ENCODE results near the gene MYZAP. TPM values are rescaled to one million over a fixed set of nuclear protein-coding genes. Genes with fewer than 3 reads are reported as not detected.
A peak's percentile ranks its signal among the peaks of the same experiment; 100 is the strongest.

The MYZAP gene, protein sequence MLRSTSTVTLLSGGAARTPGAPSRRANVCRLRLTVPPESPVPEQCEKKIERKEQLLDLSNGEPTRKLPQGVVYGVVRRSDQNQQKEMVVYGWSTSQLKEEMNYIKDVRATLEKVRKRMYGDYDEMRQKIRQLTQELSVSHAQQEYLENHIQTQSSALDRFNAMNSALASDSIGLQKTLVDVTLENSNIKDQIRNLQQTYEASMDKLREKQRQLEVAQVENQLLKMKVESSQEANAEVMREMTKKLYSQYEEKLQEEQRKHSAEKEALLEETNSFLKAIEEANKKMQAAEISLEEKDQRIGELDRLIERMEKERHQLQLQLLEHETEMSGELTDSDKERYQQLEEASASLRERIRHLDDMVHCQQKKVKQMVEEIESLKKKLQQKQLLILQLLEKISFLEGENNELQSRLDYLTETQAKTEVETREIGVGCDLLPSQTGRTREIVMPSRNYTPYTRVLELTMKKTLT
- total RNA-seq = 5.1 TPM

DNA sequence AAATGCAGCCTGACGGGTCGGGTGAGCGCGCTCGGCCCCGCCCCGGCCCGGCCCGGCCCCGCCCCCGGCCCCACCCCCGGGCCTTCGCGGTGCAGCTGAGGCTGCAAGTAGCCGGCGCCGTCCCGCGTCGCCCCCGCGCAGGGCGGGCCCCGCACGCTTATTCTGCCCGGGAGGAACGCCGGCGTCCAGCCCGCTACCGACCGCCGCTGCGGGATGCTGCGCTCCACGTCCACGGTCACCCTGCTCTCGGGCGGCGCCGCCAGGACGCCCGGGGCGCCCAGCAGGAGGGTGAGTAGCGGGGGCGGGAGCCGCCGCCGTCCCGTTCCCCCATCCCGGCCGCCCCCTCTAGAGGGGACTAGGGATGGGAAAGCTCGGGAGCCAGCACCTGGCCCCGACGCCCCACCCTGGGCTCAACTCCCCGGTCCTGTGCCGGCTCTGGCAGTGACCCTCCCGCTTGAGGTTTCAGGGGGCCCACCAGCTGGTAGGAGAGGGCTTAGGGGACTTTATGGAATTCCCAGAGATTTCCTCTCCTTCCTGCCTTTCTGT, at the start of gene MYZAP:
TSS of gene MYZAP (plus strand) at position 83 of the 546 bp plus-strand sequence. CDS start at position 214, 131 bp downstream.
- no peaks in the 10 kb centered on the region for H3K9me3 ChIP-seq (ENCODE audit: low read depth, low read length)
- H3K27me3 ChIP-seq (ENCODE audit: insufficient read depth, low read length) = peaks cover 19% of the 10 kb centered on the region
- H3K4me3 ChIP-seq (ENCODE audit: low read length) = peak within 1 kb of the TSS; percentile 20
- H3K4me1 ChIP-seq (ENCODE audit: insufficient read depth, low read length) = peaks cover 20% of the 10 kb centered on the region

DNA sequence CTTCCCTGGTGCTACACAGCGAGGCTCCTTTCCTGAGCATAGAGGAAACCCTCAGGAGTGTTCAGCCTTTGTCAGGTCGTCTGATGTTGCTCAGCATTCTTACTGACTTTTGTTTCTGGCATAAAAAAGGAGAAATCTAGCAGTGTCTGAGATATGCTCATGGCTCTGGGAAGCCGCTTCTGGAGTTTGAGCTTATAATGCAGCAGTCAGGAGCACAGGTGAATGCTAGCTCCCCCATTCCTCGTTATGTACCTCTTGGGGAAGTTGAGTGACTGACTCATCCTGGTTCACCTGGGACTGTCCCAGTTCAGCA, 49.2 kb upstream of the MYZAP start:
- no peaks in the 10 kb centered on the region for H3K9me3 ChIP-seq (ENCODE audit: low read depth, low read length)
- no peak overlapping the region for H3K4me3 ChIP-seq (ENCODE audit: low read length)
- H3K27me3 ChIP-seq (ENCODE audit: insufficient read depth, low read length) = no peaks in the 10 kb centered on the region
- no peaks in the 10 kb centered on the region for H3K4me1 ChIP-seq (ENCODE audit: insufficient read depth, low read length)

- no peaks in the 10 kb centered on the region for H3K9me3 ChIP-seq (ENCODE audit: low read depth, low read length)
- H3K4me1 ChIP-seq (ENCODE audit: insufficient read depth, low read length) = no peaks in the 10 kb centered on the region
- H3K4me3 ChIP-seq (ENCODE audit: low read length) = no peak overlapping the region
- H3K27me3 ChIP-seq (ENCODE audit: insufficient read depth, low read length) = no peaks in the 10 kb centered on the region
Measured at GRCh38 chr15:57544848-57545480, 46.7 kb upstream of the MYZAP start.

GRCh38 chr15:57545995-57546394, 45.7 kb upstream of the MYZAP start:
- Histone ChIP-seq H3K4me1 (ENCODE audit: insufficient read depth, low read length) (no peaks in the 10 kb centered on the region), H3K27me3 (ENCODE audit: insufficient read depth, low read length) (no peaks in the 10 kb centered on the region), H3K4me3 (ENCODE audit: low read length) (no peak overlapping the region), H3K9me3 (ENCODE audit: low read depth, low read length) (no peaks in the 10 kb centered on the region)

DNA sequence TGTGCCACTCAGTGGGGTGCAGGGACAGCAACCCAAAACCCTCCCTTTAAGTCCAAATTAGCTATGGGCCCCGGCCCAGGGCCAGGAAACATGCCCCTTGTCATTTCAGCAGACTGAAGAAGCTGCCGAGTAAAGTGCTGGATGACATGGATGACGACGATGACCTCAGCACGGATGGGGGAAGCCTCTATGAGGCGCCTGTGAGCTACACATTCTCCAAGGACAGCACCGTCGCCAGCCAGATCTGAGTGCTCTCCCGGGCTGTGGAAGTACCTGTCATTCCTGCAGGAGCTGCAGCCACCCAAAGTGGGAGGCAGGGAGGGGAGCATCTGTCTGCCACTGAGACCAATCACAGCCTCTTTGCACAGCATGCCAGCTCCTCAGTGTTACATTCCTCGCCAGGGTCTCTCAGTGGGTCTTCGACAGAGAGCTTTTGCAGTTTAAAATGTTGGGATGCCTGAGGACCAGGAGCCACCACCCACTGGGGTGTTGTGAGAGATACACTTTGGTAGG, 44.4 kb upstream of the MYZAP start:
- no peaks in the 10 kb centered on the region for H3K4me1 ChIP-seq (ENCODE audit: insufficient read depth, low read length)
- no peaks in the 10 kb centered on the region for H3K27me3 ChIP-seq (ENCODE audit: insufficient read depth, low read length)
- H3K4me3 ChIP-seq (ENCODE audit: low read length) = no peak overlapping the region
- H3K9me3 ChIP-seq (ENCODE audit: low read depth, low read length) = no peaks in the 10 kb centered on the region

DNA sequence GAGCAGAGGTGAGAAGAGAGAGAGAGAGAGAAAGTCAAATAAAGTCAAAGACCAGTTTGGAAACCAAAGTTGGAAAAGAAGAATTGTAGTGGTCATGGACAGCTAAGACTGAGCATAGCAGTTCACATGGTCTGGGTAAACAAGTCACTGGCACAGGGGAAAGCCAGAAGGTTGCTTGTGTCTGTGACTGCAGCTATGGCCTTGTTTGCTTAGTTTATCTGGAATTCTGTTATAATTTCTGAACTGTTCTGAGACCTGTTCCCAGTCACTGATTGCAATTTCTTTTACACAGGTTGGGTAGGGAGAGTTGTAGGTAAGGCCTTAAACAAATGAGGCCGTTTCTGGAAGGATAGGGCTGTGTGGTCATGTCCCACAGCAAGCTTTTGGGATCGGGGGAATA, 43.4 kb upstream of the MYZAP start:
- Histone ChIP-seq H3K4me3 (ENCODE audit: low read length) (no peak overlapping the region), H3K27me3 (ENCODE audit: insufficient read depth, low read length) (no peaks in the 10 kb centered on the region)

GRCh38 chr15:57548835-57549234, 42.9 kb upstream of the MYZAP start:
- Histone ChIP-seq H3K9me3 (ENCODE audit: low read depth, low read length) (no peaks in the 10 kb centered on the region), H3K4me3 (ENCODE audit: low read length) (no peak overlapping the region), H3K4me1 (ENCODE audit: insufficient read depth, low read length) (no peaks in the 10 kb centered on the region), H3K27me3 (ENCODE audit: insufficient read depth, low read length) (no peaks in the 10 kb centered on the region)

More for the DNA sequence above, 43.4 kb upstream of the MYZAP start:
- no peaks in the 10 kb centered on the region for H3K9me3 ChIP-seq (ENCODE audit: low read depth, low read length)
- H3K4me1 ChIP-seq (ENCODE audit: insufficient read depth, low read length) = no peaks in the 10 kb centered on the region

DNA sequence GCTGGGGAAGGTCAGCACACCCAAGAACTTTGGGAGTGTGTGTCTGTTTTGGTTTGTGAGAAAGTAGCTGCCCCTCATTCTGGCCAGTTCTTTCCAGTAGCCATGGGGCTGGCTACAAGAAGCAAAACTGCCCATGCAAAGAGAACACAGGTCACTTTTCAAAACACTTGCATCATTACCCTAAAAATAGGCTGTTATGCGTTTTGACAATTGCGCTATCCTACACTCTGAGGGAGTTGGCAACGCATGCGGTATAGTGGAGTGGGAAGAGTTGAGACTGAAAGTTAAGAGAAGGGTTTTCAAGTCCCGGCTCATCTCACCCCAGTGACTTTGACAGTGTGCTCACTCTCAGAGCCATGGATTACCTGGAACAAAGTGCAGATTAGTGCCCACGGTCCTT, 41.8 kb upstream of the MYZAP start:
- Histone ChIP-seq H3K4me3 (ENCODE audit: low read length) (no peak overlapping the region), H3K27me3 (ENCODE audit: insufficient read depth, low read length) (no peaks in the 10 kb centered on the region), H3K4me1 (ENCODE audit: insufficient read depth, low read length) (no peaks in the 10 kb centered on the region)

DNA sequence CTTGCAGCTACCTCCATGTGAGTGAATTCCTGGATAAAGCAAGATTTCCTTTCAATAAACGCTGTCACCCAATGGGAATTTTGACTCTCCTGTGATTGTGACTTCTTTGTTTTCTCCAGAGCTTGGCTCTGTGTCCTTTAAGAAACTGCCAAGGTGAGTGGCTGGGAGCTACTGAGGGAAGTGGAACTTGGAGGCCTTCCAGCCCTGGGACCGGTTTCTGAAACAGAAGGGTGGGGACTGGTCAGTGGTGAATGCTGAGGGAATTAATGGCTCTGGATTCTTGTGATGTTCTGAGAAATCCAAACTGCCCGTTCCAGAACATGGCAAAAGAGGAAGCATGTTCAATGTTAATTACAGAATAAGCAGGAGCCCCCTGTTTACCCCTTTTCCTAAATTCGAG, 41.1 kb upstream of the MYZAP start:
- no peaks in the 10 kb centered on the region for H3K27me3 ChIP-seq (ENCODE audit: insufficient read depth, low read length)
- H3K4me3 ChIP-seq (ENCODE audit: low read length) = no peak overlapping the region
- no peaks in the 10 kb centered on the region for H3K4me1 ChIP-seq (ENCODE audit: insufficient read depth, low read length)
- no peaks in the 10 kb centered on the region for H3K9me3 ChIP-seq (ENCODE audit: low read depth, low read length)

More for the DNA sequence above, 41.8 kb upstream of the MYZAP start:
- H3K9me3 ChIP-seq (ENCODE audit: low read depth, low read length) = no peaks in the 10 kb centered on the region

- Histone ChIP-seq H3K27me3 (ENCODE audit: insufficient read depth, low read length) (no peaks in the 10 kb centered on the region), H3K4me3 (ENCODE audit: low read length) (no peak overlapping the region), H3K4me1 (ENCODE audit: insufficient read depth, low read length) (no peaks in the 10 kb centered on the region), H3K9me3 (ENCODE audit: low read depth, low read length) (no peaks in the 10 kb centered on the region)
Measured at GRCh38 chr15:57551715-57552677, 39.7 kb upstream of the MYZAP start.

DNA sequence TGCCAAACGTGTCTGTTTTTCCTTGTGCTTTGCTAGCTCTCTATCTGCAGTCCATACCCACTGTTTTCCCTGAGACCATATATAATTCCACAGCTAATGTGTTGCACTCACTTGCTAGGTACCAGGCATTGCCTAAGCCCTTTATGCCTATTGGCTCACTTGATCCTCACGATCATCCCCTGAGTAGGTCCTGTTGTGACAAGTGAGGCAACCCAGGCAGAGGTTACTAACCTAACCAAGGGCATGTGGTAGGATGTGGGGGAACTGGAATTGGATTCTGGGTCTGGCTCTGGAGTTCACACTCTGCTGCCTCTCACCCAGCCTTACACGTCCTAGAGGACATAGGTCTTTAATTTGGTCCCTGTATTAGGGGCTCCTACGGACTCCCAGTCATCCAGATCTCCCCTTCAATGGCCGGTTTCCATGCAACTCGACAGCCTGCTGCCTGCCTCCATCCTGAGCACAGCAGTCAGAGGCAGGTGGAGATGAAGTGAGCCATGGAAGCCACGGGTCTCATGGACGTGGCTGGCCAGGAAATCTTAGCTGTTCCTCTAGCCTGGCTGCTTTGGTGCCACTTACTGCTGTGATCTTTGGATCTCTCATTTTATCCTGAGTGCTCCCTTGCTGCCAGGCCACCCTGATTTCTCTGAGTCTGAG, 38.9 kb upstream of the MYZAP start:
- Histone ChIP-seq H3K4me3 (ENCODE audit: low read length) (no peak overlapping the region), H3K27me3 (ENCODE audit: insufficient read depth, low read length) (no peaks in the 10 kb centered on the region), H3K9me3 (ENCODE audit: low read depth, low read length) (no peaks in the 10 kb centered on the region), H3K4me1 (ENCODE audit: insufficient read depth, low read length) (no peaks in the 10 kb centered on the region)

DNA sequence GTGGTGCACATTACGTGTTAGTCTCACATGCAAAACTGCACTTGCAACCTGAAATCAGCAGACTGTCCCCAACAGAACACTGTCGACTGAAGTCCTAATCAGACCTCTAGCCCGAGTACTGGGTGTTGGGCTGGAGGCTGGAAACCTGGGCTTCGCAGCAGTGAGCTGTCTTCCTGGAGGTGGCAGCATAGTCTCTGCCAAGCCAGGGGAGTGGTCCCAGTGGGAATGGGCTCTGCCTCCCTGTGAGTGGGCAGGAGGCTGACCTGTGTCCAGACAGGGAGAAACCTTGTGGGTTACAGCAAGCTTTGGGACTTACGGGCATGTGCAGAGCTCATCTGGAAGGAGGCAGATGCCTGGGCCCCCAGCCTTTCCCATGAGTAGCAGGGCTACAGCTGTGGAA, 38.2 kb upstream of the MYZAP start:
- H3K4me3 ChIP-seq (ENCODE audit: low read length) = no peak overlapping the region
- no peaks in the 10 kb centered on the region for H3K4me1 ChIP-seq (ENCODE audit: insufficient read depth, low read length)
- H3K27me3 ChIP-seq (ENCODE audit: insufficient read depth, low read length) = no peaks in the 10 kb centered on the region
- no peaks in the 10 kb centered on the region for H3K9me3 ChIP-seq (ENCODE audit: low read depth, low read length)

DNA sequence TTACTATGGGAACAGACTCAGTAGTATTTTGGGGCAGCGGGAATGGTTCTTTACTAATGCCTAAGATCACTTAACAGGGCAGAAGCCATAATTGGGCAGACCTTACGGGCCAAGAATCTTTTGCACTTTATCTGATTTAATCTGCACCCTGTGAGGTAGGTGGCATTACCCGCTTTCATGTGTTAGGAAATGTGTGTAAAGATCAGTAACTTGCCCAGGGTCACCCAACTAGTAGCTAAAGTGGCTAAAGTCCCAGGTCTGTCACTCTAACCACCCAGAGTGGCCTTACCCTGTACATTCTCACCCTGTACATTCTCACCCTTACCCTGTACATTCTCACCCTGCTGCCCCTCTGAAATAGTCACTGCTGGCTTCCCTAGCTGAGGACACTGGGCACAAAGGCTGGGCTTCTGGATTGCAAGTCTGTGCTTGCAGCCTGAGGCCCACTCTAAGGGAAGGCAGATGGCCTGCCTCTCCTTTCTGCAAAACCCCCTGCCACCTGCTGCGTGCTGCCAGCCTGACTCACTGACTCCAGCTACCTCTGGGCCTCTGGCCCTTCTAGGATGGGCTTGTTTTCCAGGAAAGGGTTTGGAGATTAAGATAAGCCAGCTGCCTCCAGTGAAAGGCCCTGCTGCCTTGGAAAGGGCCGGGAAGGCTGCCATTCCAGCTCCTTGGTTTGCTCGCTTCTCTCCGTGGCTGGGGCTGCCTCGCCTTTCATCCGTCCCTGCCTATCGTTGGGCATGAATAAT, 37.5 kb upstream of the MYZAP start:
- H3K4me1 ChIP-seq (ENCODE audit: insufficient read depth, low read length) = no peaks in the 10 kb centered on the region
- no peak overlapping the region for H3K4me3 ChIP-seq (ENCODE audit: low read length)
- no peaks in the 10 kb centered on the region for H3K9me3 ChIP-seq (ENCODE audit: low read depth, low read length)
- H3K27me3 ChIP-seq (ENCODE audit: insufficient read depth, low read length) = no peaks in the 10 kb centered on the region

DNA sequence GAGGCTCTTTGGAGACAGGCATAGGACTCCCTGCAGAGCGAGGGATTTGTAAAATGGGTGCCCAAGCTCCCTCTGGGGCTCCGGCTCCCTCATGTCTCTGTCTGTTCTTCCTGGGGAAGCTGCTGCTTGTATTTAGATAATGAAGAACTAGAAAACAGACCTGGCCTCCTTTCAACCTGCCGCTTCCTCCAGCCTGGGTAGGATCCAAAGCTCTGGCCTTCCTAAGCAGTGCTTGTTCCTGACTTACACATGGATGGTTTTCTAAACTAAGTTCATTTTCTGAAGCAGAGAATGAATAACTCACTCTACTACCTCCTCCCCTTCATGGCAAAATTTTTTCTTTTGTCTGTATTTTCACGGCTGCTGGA, 36.9 kb upstream of the MYZAP start:
- no peaks in the 10 kb centered on the region for H3K9me3 ChIP-seq (ENCODE audit: low read depth, low read length)
- no peak overlapping the region for H3K4me3 ChIP-seq (ENCODE audit: low read length)
- no peaks in the 10 kb centered on the region for H3K27me3 ChIP-seq (ENCODE audit: insufficient read depth, low read length)
- H3K4me1 ChIP-seq (ENCODE audit: insufficient read depth, low read length) = no peaks in the 10 kb centered on the region

All from mononuclear cell (primary cell).